ENCODE measurements around the gene AGAP1.

DNA sequence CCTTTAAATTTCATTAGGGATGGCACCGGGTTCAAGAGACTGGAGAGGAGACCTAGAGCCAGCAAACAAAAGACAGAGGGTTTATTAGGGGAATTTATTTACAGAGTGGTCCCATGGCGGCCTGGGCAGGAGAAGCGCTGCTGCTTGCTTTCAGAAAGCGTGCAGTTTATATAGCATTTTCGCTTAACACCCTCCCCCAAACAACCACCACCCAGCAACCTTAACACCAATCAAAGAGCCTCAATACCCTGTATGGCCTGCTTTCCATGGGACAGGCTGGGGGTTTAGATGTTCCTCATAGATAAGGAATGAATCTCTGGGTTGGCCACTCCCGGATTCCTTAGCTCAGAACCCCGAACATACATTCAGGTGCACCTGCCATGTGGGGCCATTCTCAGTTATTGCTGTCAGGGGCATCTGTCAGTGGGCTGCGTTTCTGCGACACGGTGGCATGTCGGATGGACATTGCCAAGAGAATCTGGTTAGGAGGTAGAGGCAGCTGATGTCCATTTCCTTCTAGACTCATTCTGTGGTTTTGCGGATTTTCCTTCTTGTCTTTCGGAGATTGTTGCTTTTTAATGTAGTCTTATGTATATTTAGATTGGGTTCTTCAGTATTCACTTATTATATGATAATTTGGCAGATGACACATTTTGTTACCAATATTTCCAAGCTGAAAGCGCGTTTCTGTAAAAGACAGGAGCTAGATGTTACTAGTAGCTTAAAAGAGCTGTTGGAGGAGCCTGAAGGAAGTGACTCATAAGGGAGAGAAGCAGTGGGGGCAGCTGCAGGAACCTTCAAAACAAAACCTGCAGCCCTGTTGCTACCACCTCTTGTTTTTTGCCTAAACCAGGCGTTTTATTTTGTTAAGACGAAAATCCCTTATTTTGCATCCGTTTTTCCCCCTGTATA, 7.2 kb downstream of the AGAP1 start:
- TF ChIP-seq, protein P1, sequence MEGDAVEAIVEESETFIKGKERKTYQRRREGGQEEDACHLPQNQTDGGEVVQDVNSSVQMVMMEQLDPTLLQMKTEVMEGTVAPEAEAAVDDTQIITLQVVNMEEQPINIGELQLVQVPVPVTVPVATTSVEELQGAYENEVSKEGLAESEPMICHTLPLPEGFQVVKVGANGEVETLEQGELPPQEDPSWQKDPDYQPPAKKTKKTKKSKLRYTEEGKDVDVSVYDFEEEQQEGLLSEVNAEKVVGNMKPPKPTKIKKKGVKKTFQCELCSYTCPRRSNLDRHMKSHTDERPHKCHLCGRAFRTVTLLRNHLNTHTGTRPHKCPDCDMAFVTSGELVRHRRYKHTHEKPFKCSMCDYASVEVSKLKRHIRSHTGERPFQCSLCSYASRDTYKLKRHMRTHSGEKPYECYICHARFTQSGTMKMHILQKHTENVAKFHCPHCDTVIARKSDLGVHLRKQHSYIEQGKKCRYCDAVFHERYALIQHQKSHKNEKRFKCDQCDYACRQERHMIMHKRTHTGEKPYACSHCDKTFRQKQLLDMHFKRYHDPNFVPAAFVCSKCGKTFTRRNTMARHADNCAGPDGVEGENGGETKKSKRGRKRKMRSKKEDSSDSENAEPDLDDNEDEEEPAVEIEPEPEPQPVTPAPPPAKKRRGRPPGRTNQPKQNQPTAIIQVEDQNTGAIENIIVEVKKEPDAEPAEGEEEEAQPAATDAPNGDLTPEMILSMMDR (IDR thresholded peaks at IDR 0.05) = no peak
- no peak for TF ChIP-seq POLR2A (IDR thresholded peaks at IDR 0.05)

Measured in heart left ventricle (tissue), 13 donors.